B cell (primary cell): ENCODE results near the gene ZNF587B.

ENCODE experiments used
- EZH2 ChIP-seq: IDR thresholded peaks from 2 replicates; pipeline ENCODE4 v1.6.1; 2012; ENCODE audit warnings: borderline replicate concordance, low read depth, mild to moderate bottlenecking, moderate library complexity, low read length; ENCODE audit not compliant: insufficient read depth, poor library complexity, severe bottlenecking
- TF ChIP-seq, protein P1 (sequence below): fragments of 200-600 bp; IDR thresholded peaks from one replicate; pipeline ENCODE4 v1.8.0; 2022; ENCODE audit warnings: antibody characterized with exemption, mild to moderate bottlenecking

DNA sequence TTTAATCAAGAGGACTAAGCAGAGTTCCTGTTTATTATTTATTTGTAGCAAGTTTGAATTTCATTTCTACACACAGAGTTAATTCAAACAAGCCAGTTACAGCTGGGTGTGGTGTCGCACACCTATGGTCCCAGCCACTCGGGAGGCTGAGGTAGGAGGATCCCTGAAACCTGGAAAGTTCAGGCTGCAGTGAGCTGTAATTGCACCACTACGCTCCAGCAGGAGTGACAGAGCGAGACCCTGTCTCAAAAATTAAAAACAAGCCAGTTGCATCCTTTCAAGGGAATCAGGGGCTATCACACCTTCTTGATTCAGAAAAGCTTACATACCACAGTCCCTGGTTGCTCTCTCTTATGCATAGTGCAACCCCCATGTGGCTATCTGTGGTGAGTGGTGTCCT lies 40.8 kb upstream of the ZNF587B start:
- TF ChIP-seq, protein P1, sequence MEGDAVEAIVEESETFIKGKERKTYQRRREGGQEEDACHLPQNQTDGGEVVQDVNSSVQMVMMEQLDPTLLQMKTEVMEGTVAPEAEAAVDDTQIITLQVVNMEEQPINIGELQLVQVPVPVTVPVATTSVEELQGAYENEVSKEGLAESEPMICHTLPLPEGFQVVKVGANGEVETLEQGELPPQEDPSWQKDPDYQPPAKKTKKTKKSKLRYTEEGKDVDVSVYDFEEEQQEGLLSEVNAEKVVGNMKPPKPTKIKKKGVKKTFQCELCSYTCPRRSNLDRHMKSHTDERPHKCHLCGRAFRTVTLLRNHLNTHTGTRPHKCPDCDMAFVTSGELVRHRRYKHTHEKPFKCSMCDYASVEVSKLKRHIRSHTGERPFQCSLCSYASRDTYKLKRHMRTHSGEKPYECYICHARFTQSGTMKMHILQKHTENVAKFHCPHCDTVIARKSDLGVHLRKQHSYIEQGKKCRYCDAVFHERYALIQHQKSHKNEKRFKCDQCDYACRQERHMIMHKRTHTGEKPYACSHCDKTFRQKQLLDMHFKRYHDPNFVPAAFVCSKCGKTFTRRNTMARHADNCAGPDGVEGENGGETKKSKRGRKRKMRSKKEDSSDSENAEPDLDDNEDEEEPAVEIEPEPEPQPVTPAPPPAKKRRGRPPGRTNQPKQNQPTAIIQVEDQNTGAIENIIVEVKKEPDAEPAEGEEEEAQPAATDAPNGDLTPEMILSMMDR: no peak
- no peak for TF ChIP-seq EZH2
